COLO829 (cell line): ENCODE results near the gene CBLN4.

Experiments used
- DNase-seq: peaks from one replicate; pipeline ENCODE4 v3.0.0; 2012; ENCODE audit warnings: low spot score

CBLN4 gene

GRCh38 chr20:56005389-56005715 lies at the start of gene CBLN4:
Gene CBLN4 (minus strand): TSS chr20:56005519. CDS start chr20:56004171, 1,348 bp downstream.
- no peak for DNase-seq

- DNase-seq: no peak
Observed at GRCh38 chr20:56043227-56043626, 37.9 kb upstream of the CBLN4 start.

GRCh38 chr20:56032251-56032650 lies 26.9 kb upstream of the CBLN4 start:
- no peak for DNase-seq

- DNase-seq: no peak
Observed at GRCh38 chr20:56018716-56019115, 13.4 kb upstream of the CBLN4 start.

- no peak for DNase-seq
Observed at GRCh38 chr20:56018194-56018593, 12.9 kb upstream of the CBLN4 start.

- DNase-seq: peak; percentile 13
Observed at GRCh38 chr20:56017560-56017959, 12.2 kb upstream of the CBLN4 start.

- no peak for DNase-seq
Observed at GRCh38 chr20:56014998-56015397, 9.7 kb upstream of the CBLN4 start.

- DNase-seq: no peak
Observed at GRCh38 chr20:56014151-56014550, 8.8 kb upstream of the CBLN4 start.

GRCh38 chr20:56004611-56005388 lies 519 bp downstream of the CBLN4 start:
- DNase-seq: no peak

- DNase-seq: no peak
Observed at GRCh38 chr20:56004007-56004406, 1.3 kb downstream of the CBLN4 start.

- no peak for DNase-seq
Observed at GRCh38 chr20:56002908-56003800, 2.2 kb downstream of the CBLN4 start.

GRCh38 chr20:56001890-56002289 lies 3.4 kb downstream of the CBLN4 start:
- no peak for DNase-seq

GRCh38 chr20:56001106-56001785 lies 4.1 kb downstream of the CBLN4 start:
- DNase-seq: no peak

GRCh38 chr20:55978550-55978949 lies 26.8 kb downstream of the CBLN4 start:
- DNase-seq: no peak

- no peak for DNase-seq
Observed at GRCh38 chr20:55977690-55978459, 27.4 kb downstream of the CBLN4 start.

- DNase-seq: no peak
Observed at GRCh38 chr20:55974491-55975202, 30.7 kb downstream of the CBLN4 start.

GRCh38 chr20:55964790-55965189 lies 40.5 kb downstream of the CBLN4 start:
- DNase-seq: no peak

GRCh38 chr20:55961376-55962330 lies 43.7 kb downstream of the CBLN4 start:
- no peak for DNase-seq

- DNase-seq: no peak
Observed at GRCh38 chr20:55953201-55953600, 52.1 kb downstream of the CBLN4 start.

- no peak for DNase-seq
Observed at GRCh38 chr20:55947701-55948100, 57.6 kb downstream of the CBLN4 start.
